Measurements from ENCODE around the gene TTC17.

The TTC17 gene

GRCh38 chr11:43401811-43402210, 43.1 kb downstream of the TTC17 start (continued):
- peak; percentile 80 for TF ChIP-seq ZNF518A (tag by site-specific recombination; conservative IDR thresholded peaks at IDR 0.05; ENCODE audit: low read depth)
- peak; percentile 73 for TF ChIP-seq ZNF623 (tag by site-specific recombination; IDR thresholded peaks at IDR 0.05)
- TF ChIP-seq ZNF354C (tag by site-specific recombination; IDR thresholded peaks at IDR 0.05; ENCODE audit: borderline replicate concordance, low read depth), result 0 out of 2 replicates have a peak, but pooled peaks have one; percentile 56
- peak; percentile 36; the same call in 1 of the 2 replicates for TF ChIP-seq ZNF629 (tag by site-specific recombination; IDR thresholded peaks at IDR 0.05)
- peak; percentile 62; the same call in 1 of the 2 replicates for TF ChIP-seq ZNF433 (tag by site-specific recombination; IDR thresholded peaks at IDR 0.05; ENCODE audit: low read depth)
- TF ChIP-seq ZNF404 (tag by site-specific recombination; IDR thresholded peaks at IDR 0.05), result peak; percentile 69; the same call in 1 of the 2 replicates
- peak; percentile 49 for TF ChIP-seq ZBTB8A (tag by site-specific recombination; IDR thresholded peaks at IDR 0.05)
- TF ChIP-seq ZNF426 (tag by site-specific recombination; IDR thresholded peaks at IDR 0.05), result peak; percentile 79
- TF ChIP-seq ZNF266 (tag by site-specific recombination; IDR thresholded peaks at IDR 0.05; ENCODE audit: low read depth), result peak; percentile 50
- 0 out of 2 replicates have a peak, but pooled peaks have one; percentile 41 for TF ChIP-seq ZNF558 (tag by site-specific recombination; IDR thresholded peaks at IDR 0.05)
- TF ChIP-seq ZXDB (tag by site-specific recombination; IDR thresholded peaks at IDR 0.05), result peak; percentile 46; the same call in 1 of the 2 replicates
- TF ChIP-seq ZBTB11 (tag by site-specific recombination; conservative IDR thresholded peaks at IDR 0.05; ENCODE audit: low read depth), result peak; percentile 62; the same call in 1 of the 2 replicates
- peak; percentile 64; the same call in 1 of the 2 replicates for TF ChIP-seq ZNF202 (tag by site-specific recombination; IDR thresholded peaks at IDR 0.05; ENCODE audit: borderline replicate concordance)
- TF ChIP-seq ZNF529 (tag by site-specific recombination; IDR thresholded peaks at IDR 0.05; ENCODE audit: insufficient replicate concordance), result peak; percentile 13

- Histone ChIP-seq H3K9me3 (ENCODE audit: control insufficient read depth, insufficient read depth, low read depth, low read length) (no peaks in the 10 kb centered on the region), H3K27ac (ENCODE audit: extremely low read depth, low read depth, low read length) (no peak overlapping the region), H3K4me1 (ENCODE audit: control insufficient read depth, insufficient read depth, low read length) (no peaks in the 10 kb centered on the region), H3K36me3 (ENCODE audit: control insufficient read depth in 2 of 2, insufficient read depth in 1 of 2, low read length in 2 of 2) (peaks cover 12 to 94% of the 10 kb centered on the region in 2 experiments), H3K4me3 (ENCODE audit: low read depth, low read length) (no peak overlapping the region)
- ChIA-PET POLR2A (no interaction called here), CTCF (interaction anchor here (1.5 kb wide), 1 partner anchor 16 kb away, joined by 6 read pairs; no protein-coding TSS in a partner anchor)
- TF ChIP-seq PRDM4 (tag by site-specific recombination; IDR thresholded peaks at IDR 0.05), result no peak
These were observed 44.9 kb downstream of the TTC17 start for GRCh38 chr11:43403357-43404231.
